GM03348 (cell line): Measurements from ENCODE around the gene PPP1R16B.

Source experiments
- DNase-seq: peaks from one replicate; pipeline ENCODE4 v3.0.0; 2012; ENCODE audit warnings: low spot score

Gene PPP1R16B

GRCh38 chr20:38827770-38828281, 22.3 kb downstream of the PPP1R16B start:
- DNase-seq: no peak

GRCh38 chr20:38828514-38829295, 23.2 kb downstream of the PPP1R16B start:
- DNase-seq: no peak

GRCh38 chr20:38829296-38829875, 23.9 kb downstream of the PPP1R16B start:
- DNase-seq: no peak

DNA sequence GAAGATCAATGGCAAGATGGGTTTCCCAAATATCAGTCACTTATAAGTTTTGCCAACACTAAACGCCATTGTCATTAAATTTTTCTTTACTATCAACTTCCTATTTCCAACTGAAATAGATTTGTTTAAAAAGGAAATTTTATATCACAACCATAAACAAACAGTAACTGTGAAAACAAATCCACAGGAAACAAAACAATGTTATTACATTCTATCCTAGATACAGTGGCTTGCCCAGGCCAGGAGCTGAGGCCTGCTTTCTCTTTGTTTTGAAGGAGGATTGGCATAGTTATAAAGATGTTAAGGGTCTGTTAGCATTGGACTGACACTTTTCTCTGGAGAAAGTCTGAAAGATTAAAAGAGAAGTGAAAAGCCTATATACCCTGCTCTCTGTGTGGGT, 24.9 kb downstream of the PPP1R16B start:
- DNase-seq: no peak

DNA sequence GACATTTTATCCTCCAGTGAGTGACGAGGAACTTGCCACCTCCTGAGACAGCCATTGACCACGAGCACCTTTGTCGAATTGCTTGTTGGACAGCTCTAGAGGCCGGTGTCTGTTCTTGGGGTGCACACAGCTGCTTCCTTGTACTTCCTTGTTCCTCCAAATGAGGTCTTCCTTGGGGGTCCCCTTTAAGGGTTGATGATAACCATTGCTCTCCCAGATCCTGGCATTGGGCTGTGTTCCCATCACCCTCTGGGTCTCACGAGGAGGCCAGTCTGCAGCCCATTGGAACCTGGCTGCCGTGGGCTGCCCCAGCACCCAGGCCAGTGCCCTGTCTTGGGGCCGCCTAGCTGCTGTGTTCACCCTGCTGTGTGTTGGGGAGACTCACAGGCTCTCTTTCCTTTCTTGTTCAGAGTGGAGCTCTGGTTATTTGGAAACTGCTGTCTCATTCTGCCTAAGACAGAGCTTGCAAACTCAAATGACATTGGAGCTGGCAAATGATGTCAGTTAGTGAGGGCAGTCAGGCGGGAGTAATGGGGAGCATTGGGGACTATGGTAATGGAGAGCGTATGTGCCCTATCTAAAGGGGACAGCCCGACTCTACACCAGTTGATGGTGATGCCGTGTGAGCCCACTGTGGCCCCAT, 25.7 kb downstream of the PPP1R16B start:
- DNase-seq: no peak

DNA sequence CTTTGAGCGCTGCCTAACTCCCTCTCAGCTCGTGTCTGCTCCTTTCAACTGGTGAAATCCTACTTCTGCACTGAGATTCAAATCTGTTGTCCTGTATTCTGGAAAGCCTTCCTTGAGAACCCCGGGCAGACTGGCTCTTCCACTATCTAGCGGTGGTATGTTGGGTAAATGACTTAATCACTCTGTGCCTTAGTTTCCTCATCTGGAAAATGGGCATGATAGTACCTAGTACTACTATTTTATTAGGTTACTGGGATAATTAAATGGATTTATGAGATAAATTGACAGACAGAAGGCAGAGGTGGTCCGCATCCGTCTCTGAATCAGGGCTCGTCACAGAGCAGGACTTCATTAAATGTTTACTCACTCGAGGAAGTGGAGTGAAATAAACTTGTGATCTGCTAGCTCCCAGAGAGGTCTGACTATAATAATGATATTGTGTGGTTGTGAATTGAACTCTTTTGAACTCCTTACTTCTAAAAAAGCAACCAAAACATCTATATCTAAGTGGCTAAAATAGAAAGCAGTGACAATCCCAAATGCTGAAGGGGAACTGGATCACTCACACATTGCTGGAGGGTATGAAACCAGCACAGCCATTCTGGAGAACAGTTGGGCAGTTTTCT, 26.6 kb downstream of the PPP1R16B start:
- no peak for DNase-seq

GRCh38 chr20:38833154-38833856, 27.8 kb downstream of the PPP1R16B start:
- DNase-seq: no peak

DNA sequence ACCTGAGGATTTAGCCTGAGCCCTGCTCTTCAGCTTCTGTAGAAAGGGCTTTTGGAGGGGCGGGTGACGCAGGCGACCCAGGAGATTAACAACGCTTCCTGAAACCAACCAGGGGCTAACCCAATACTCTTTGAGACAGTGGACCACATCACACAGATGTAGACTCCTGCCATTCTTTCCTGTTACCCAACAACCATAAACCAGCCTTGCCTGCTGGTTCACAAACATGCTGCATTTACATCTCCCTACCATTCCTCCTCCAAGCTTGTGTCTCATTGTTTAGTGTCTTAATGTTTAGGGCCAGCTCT, 28.3 kb downstream of the PPP1R16B start:
- no peak for DNase-seq

DNA sequence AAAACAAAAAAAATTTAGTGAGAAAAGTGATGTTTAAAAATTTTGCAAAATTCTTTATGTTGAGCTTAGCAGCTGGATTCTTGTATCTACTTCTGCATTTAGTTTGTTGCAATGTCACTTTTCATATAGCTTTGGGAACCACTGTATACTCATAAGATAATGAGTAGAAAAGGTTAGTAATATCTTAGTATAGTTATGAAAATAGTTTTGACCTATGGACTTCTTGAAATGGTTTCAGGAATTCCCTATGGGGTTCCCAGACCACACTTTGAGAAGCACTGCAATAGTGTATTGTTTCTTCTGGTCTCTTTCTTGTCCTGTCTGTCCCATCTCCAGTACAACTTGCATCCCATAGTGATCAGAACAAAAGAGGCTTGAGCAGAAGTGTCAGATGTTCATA, 29.4 kb downstream of the PPP1R16B start:
- no peak for DNase-seq

DNA sequence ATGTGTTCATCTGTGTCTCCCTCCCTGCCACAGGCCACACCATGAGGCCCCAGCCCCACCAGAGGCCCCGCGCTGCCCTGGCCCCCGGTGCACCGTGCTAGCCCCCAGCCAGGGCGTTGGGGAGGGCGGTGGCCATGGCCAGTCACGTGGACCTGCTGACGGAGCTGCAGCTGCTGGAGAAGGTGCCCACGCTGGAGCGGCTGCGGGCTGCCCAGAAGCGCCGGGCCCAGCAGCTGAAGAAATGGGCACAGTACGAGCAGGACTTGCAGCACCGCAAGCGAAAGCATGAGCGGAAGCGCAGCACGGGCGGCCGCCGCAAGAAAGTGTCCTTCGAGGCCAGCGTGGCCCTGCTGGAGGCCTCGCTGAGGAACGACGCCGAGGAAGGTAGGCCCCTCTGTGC, 30.3 kb downstream of the PPP1R16B start:
- DNase-seq: no peak

DNA sequence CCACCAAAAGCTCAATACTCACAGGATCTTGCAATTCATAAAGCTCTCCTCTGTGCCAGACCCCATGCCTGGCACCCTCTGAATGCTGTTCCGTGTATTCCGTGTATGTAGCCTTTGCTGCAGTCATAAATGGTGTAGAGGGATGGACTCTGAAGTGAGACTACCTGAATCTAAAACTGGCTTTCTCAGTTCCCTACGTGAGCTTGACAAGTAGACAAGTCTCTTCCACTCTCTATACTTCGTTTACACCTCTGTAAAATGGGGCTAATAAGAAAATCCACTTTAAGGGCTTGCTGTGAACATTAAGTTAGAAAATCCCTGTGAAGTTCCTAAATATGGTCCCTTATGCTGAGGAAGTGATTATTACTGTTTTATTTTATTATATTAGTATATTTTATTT, 31.5 kb downstream of the PPP1R16B start:
- no peak for DNase-seq

DNA sequence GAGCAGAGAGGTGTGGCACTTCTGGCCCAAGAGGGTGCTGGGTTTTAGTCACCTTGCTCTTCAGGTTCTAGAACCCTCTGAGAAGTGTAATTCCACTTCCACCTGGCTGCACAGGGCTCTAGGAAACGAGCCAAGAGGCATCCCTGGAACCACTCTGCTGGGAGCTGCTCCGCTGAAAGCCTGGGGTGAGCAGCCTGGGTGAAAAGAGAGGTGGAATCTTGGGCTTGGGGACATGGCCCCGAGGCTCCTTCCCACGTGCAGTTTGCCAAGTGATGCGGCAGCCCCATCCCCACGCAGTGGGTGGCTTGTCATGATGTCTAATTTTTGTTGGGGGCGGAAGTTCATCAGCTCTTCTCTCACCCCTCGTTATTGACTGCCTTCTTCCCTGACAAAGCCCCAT, 32.8 kb downstream of the PPP1R16B start:
- DNase-seq: no peak

- DNase-seq: no peak
These were observed 34.1 kb downstream of the PPP1R16B start for GRCh38 chr20:38839563-38839962.

- peak; percentile 47 for DNase-seq
These were observed 34.8 kb downstream of the PPP1R16B start for GRCh38 chr20:38840053-38840893.

DNA sequence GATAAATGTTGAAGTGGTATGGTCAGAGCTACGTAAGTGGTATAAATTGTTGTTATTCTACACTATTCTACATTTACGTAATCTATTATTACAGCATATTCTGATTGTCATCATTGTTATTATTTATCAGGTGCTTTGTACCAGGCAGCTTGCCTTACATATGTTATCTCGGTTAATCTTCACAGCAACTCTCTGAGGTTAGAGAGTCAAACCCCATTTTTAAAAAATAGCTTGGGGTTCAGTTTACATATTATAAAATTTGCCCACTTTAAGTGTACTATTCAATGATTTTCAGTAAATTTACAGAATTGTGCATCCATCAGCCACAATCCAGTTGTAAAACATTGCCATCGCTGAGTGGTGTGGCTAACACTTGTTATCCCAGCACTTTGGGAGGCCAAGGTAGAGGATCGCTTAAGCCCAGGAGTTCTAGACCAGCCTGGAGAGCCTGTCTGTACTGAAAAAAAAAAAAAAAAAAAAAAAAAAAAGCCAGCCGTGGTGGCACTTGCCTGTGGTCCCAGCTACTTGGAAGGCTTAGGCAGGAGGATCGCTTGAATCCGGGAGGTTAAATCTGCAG, 35.5 kb downstream of the PPP1R16B start:
- DNase-seq: no peak

DNA sequence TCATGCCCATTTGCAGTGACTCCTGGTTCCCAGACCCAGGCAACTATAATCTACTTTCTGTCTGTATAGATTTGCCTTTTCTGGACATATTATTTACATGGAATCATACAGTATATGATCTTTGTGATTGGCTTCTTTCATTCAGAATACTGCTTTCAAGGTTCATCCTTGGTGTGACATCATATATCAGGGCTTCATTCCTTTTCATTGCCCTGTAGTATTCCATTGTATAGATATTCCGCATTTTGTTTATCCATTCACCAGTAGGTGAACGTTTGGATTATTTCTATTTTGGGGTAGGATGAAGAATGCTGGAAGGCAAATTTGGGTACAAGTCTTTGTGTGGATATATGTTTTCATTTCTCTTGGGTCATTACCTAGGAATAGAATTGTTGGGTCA, 36.1 kb downstream of the PPP1R16B start:
- DNase-seq: no peak

DNA sequence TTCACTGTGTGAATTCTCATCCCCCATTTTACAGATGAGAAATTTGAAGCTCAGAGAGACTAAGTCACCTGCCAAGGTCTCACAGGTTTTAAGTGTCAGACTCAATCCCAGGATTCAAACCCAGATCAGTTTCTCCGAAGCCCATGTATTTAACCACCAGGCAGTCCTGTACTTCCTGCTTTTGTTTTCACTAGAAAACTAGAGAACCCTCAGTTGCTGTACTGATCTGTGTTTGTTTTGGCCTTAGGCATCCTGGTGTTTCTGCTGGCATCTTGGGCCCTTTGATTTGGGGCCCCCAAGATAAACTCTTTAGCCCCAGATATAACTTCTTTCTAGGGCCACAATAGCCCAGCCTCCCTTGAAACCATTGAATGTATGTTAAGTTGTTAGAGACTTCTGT, 36.5 kb downstream of the PPP1R16B start:
- DNase-seq: no peak

GRCh38 chr20:38842558-38842981, 37.1 kb downstream of the PPP1R16B start:
- DNase-seq: no peak

DNA sequence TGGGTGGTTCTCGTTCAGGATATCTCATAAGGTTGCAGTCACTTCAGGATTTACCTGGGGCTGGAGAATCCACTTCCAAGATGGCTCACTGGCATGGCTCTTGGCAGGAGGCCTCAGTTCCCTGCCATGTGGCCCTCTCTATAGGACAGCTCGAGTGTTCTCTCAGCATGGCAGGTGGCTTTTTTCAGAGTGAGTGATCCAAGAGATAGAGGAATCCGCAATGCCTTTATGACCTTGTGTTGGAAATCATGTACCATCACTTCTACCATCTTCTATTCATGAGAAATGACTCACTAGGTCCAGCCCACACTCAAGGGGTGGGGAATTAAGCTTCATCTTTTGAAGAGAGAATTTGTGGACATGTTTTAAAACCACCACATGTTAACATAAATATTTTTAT, 37.8 kb downstream of the PPP1R16B start:
- no peak for DNase-seq

- DNase-seq: no peak
These were observed 39.5 kb downstream of the PPP1R16B start for GRCh38 chr20:38844963-38845362.

DNA sequence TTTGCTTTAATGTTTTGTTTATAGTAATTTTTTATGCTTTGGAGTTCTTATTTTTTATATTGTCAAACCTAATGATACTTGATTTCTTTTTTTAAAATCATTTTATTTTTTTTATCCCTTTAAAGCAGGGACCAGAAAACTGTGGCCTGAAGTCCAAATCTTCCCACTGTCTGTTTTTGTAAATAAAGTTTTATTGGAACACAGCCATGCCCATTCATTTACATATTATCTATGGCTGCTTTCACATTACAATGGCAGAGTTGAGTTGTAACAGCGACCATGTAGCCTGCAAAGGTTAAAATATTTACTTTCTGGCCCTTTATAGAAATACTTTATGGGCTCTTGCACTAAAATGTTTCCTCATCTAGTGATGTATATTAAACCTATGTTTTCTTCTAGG, 42.3 kb downstream of the PPP1R16B start:
- DNase-seq: no peak
